Endothelial cell of umbilical vein (primary cell): ENCODE measurements around the gene TPCN1. TPM values are rescaled to one million over a fixed set of nuclear protein-coding genes. Genes with fewer than 3 reads are reported as not detected.

Source experiments
- BruUV-seq: library from RNA; stranded (reverse); fragments of 400-500 nt; replicated peaks from 2 replicates; lab custom pipeline; 2021; lab: Mats Ljungman, UMichigan
- CTCF ChIA-PET: fragments of 300-600, 350-600 bp; sonication (Branson Sonifier 250); formaldehyde crosslinking; loops from one replicate; lab custom pipeline; 2021; ENCODE audit warnings: antibody characterized with exemption, inconsistent platforms; lab: Charles Lee
- POLR2A ChIA-PET: fragments of 300-600, 350-600 bp; sonication (Branson Sonifier 250); formaldehyde crosslinking; loops from one replicate; lab custom pipeline; 2021; ENCODE audit warnings: antibody characterized with exemption, inconsistent platforms; lab: Charles Lee
- DNase-seq: peaks from one replicate; pipeline ENCODE4 v3.0.0-alpha.2; 2011; ENCODE audit warnings: low read depth, low spot score
- FAIRE-seq: peaks from 2 replicates; lab custom pipeline; 2011; peaks lifted over from hg19 to GRCh38; lab: Jason Lieb, UNC
- H2AFZ ChIP-seq: 2 replicates; pipeline ENCODE4 v1.6.0; 2012; ENCODE audit warnings: low read depth, low read length, control low read depth, inconsistent platforms
- H3K27ac ChIP-seq: 2 replicates; pipeline ENCODE4 v1.5.1; 2011; ENCODE audit warnings: low read depth, mild to moderate bottlenecking, control low read depth, low read length, moderate library complexity; ENCODE audit not compliant: insufficient read depth
- H3K27me3 ChIP-seq, 2 experiments: 2 replicates each; pipeline versions ENCODE4 v1.6.0 to v1.6.1; 2011; ENCODE audit warnings: low read length in 2 of 2, mixed read lengths in 1 of 2; ENCODE audit not compliant: control insufficient read depth in 2 of 2, insufficient read depth in 2 of 2
- H3K36me3 ChIP-seq, 2 experiments: 2 replicates in 1 of 2; 3 replicates in 1 of 2; pipeline ENCODE4 v1.5.1; 2011; ENCODE audit warnings: low read length in 2 of 2, mild to moderate bottlenecking in 1 of 2, moderate library complexity in 1 of 2; ENCODE audit not compliant: control insufficient read depth in 2 of 2, insufficient read depth in 2 of 2; ENCODE audit errors: extremely low read depth in 1 of 2
- H3K4me1 ChIP-seq: 3 replicates; pipeline ENCODE4 v1.5.1; 2011; ENCODE audit warnings: mild to moderate bottlenecking, low read length; ENCODE audit not compliant: control insufficient read depth, insufficient read depth; ENCODE audit errors: extremely low read depth
- H3K4me2 ChIP-seq: 2 replicates; pipeline ENCODE4 v1.6.1; 2011; ENCODE audit warnings: low read length, control low read depth, mixed read lengths; ENCODE audit not compliant: insufficient read depth
- H3K4me3 ChIP-seq, 3 experiments: fragments of 200-600 bp in 1 of 3; sonication (generic), shearing (Covaris generic) in 1 of 3; replicated peaks in 1 of 3; 2 replicates each; pipeline ENCODE4 v1.5.1; 2011 to 2016; ENCODE audit warnings: control low read depth in 3 of 3, low read length in 3 of 3, mild to moderate bottlenecking in 2 of 3, inconsistent platforms in 1 of 3, low read depth in 1 of 3, moderate library complexity in 1 of 3; ENCODE audit not compliant: insufficient read depth in 1 of 3
- H3K79me2 ChIP-seq: 2 replicates; pipeline ENCODE4 v1.6.0; 2012; ENCODE audit warnings: low read length, inconsistent platforms; ENCODE audit not compliant: control insufficient read depth, insufficient read depth
- H3K9ac ChIP-seq: replicated peaks from 2 replicates; pipeline ENCODE3; 2011; ENCODE audit warnings: low read length, control low read depth; ENCODE audit not compliant: insufficient read depth; ENCODE audit errors: extremely low read depth
- H3K9me1 ChIP-seq: replicated peaks from 3 replicates; pipeline ENCODE4 v1.6.0; 2011; ENCODE audit warnings: mild to moderate bottlenecking, low read length; ENCODE audit not compliant: control insufficient read depth, insufficient read depth; ENCODE audit errors: extremely low read depth
- H3K9me3 ChIP-seq: replicated peaks from 2 replicates; pipeline ENCODE4 v1.5.1; 2012; ENCODE audit warnings: low read length, inconsistent platforms; ENCODE audit not compliant: control insufficient read depth, insufficient read depth
- H4K20me1 ChIP-seq: replicated peaks from 2 replicates; pipeline ENCODE3; 2011; ENCODE audit warnings: mild to moderate bottlenecking, low read length; ENCODE audit not compliant: control insufficient read depth, insufficient read depth; ENCODE audit errors: extremely low read depth
- EZH2 ChIP-seq: IDR thresholded peaks from 2 replicates; pipeline ENCODE4 v1.6.1; 2012; ENCODE audit warnings: borderline replicate concordance, low read depth, mild to moderate bottlenecking, moderate library complexity, low read length, inconsistent platforms; ENCODE audit not compliant: severe bottlenecking
- FOS ChIP-seq: IDR thresholded peaks from 2 replicates; pipeline ENCODE4 v1.6.1; 2011; ENCODE audit warnings: mild to moderate bottlenecking, low read length, moderate library complexity, borderline replicate concordance; ENCODE audit not compliant: insufficient read depth
- GATA2 ChIP-seq: IDR thresholded peaks from 2 replicates; pipeline ENCODE4 v1.7.0; 2011; ENCODE audit warnings: low read depth, mild to moderate bottlenecking, moderate library complexity, mixed read lengths, low read length; ENCODE audit not compliant: insufficient read length, insufficient read depth
- POLR2A ChIP-seq: IDR thresholded peaks from 2 replicates; pipeline ENCODE4 v1.6.1; 2012; ENCODE audit warnings: low read depth, mild to moderate bottlenecking, control low read depth, low read length
- POLR2AphosphoS5 ChIP-seq: IDR thresholded peaks from 2 replicates; pipeline ENCODE4 v1.6.1; 2012; ENCODE audit warnings: low read depth, mild to moderate bottlenecking, control low read depth, low read length, moderate library complexity; ENCODE audit not compliant: insufficient read depth
- dilution Hi-C: fragments of 300-500 bp; cut with MboI; formaldehyde crosslinking; loops from one replicate; pipeline ENCODE4 v1.15.0; 2019; ENCODE audit warnings: low sequenced_read_pairs; ENCODE audit not compliant: extremely low pct_ligation_motif_present
- intact Hi-C: fragments of 100-400 bp; cut with micrococcal nuclease; formaldehyde crosslinking; loops from one replicate; pipeline ENCODE4 v1.10.0; 2022
- polyA plus RNA-seq, 4 experiments: library from polyadenylated mRNA; depleted of rRNA in 3 of 4; stranded (reverse) in 3 of 4; unstranded in 1 of 4; fragments of >200 nt; gene quantifications; 2 replicates each; pipeline versions ENCODE4 v1.2.1 to v1.2.3, GENCODE V29; 2011 to 2012; ENCODE audit warnings: missing spikeins in 1 of 4
- total RNA-seq: library from RNA; stranded (reverse); gene quantifications from 2 replicates; pipeline ENCODE4 v1.2.3, GENCODE V29; 2021
- TF ChIP-seq, protein P1 (sequence below): IDR thresholded peaks from 2 replicates; pipeline ENCODE4 v1.6.1; 2011; ENCODE audit not compliant: insufficient read depth, insufficient read length
- TF ChIP-seq, protein P2 (sequence below), 2 donors: IDR thresholded peaks; 1 replicate in 1 of 2; 2 replicates in 1 of 2; pipeline ENCODE4 v1.5.1; 2011; ENCODE audit warnings: low read length in 2 of 2, mild to moderate bottlenecking in 2 of 2, moderate library complexity in 2 of 2, control low read depth in 1 of 2, inconsistent platforms in 1 of 2, low read depth in 1 of 2; ENCODE audit not compliant: insufficient read depth in 1 of 2; ENCODE audit errors: extremely low read depth in 1 of 2

Gene TPCN1
- total and polyA plus RNA-seq, 2 donors (not counting 3 experiments of a cell fraction or from before 2014, with no cell fraction given) = 19.5 to 28.3 TPM

- no peaks in the 10 kb centered on the region for H3K9me3 ChIP-seq
- DNase-seq (no peak), FAIRE-seq (no peak)
- no TSS peak for BruUV-seq
- H3K79me2 ChIP-seq = no peaks in the 10 kb centered on the region
- H3K4me2 ChIP-seq = no peak overlapping the region
- no peak overlapping the region for H3K4me3 ChIP-seq
- no peaks in the 10 kb centered on the region for H4K20me1 ChIP-seq
- TF ChIP-seq POLR2A (no peak), POLR2AphosphoS5 (no peak), EZH2 (no peak), GATA2 (no peak), FOS (no peak)
- TF ChIP-seq, protein P1, sequence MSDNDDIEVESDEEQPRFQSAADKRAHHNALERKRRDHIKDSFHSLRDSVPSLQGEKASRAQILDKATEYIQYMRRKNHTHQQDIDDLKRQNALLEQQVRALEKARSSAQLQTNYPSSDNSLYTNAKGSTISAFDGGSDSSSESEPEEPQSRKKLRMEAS = no peak
- TF ChIP-seq, protein P2, sequence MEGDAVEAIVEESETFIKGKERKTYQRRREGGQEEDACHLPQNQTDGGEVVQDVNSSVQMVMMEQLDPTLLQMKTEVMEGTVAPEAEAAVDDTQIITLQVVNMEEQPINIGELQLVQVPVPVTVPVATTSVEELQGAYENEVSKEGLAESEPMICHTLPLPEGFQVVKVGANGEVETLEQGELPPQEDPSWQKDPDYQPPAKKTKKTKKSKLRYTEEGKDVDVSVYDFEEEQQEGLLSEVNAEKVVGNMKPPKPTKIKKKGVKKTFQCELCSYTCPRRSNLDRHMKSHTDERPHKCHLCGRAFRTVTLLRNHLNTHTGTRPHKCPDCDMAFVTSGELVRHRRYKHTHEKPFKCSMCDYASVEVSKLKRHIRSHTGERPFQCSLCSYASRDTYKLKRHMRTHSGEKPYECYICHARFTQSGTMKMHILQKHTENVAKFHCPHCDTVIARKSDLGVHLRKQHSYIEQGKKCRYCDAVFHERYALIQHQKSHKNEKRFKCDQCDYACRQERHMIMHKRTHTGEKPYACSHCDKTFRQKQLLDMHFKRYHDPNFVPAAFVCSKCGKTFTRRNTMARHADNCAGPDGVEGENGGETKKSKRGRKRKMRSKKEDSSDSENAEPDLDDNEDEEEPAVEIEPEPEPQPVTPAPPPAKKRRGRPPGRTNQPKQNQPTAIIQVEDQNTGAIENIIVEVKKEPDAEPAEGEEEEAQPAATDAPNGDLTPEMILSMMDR (IDR thresholded peaks at IDR 0.05; ENCODE audit: extremely low read depth in 1 of 2, insufficient read depth in 1 of 2, low read depth in 1 of 2, low read length in 2 of 2) = no peak
- H3K4me1 ChIP-seq = peaks cover 13% of the 10 kb centered on the region
- no peaks in the 10 kb centered on the region for H3K9me1 ChIP-seq
- H3K36me3 ChIP-seq = peaks cover 0 to 9% of the 10 kb centered on the region in 2 experiments
- ChIA-PET POLR2A (no interaction called here), CTCF (no interaction called here)
- dilution Hi-C loops (no loop called here), intact Hi-C loops (no loop called here)
- no peaks in the 10 kb centered on the region for H3K27me3 ChIP-seq
- H2AFZ ChIP-seq = no peak overlapping the region
- H3K27ac ChIP-seq = no peak overlapping the region
- no peak overlapping the region for H3K9ac ChIP-seq
Measured at GRCh38 chr12:113263431-113263963, 42.2 kb downstream of the TPCN1 start.
